H1 (cell line): Measurements from ENCODE around the gene RMND5B. TPM values are rescaled to one million over a fixed set of nuclear protein-coding genes. Genes with fewer than 3 reads are reported as not detected.

Experiments used
- BCL11A ChIP-seq, 2 experiments: IDR thresholded peaks; one replicate each; pipeline ENCODE4 v1.6.1; 2011; ENCODE audit warnings: low read depth in 2 of 2, low read length in 2 of 2, mild to moderate bottlenecking in 2 of 2
- BRCA1 ChIP-seq: IDR thresholded peaks from 2 replicates; pipeline ENCODE4 v1.6.1; 2012; ENCODE audit warnings: low read depth, low read length, improper control_type of control experiment
- CBX5 ChIP-seq: fragments of 300-800, 300-1000 bp; sonication (generic); IDR thresholded peaks from 2 replicates; pipeline ENCODE4 v1.7.1; 2016; ENCODE audit warnings: antibody characterized with exemption, low read length, low read depth
- CTBP2 ChIP-seq: IDR thresholded peaks from 2 replicates; pipeline ENCODE4 v1.7.0; 2011; ENCODE audit warnings: borderline replicate concordance, mild to moderate bottlenecking, moderate library complexity, mixed read lengths, low read length; ENCODE audit not compliant: insufficient read depth, insufficient read length
- EP300 ChIP-seq, 2 experiments: IDR thresholded peaks; 1 replicate in 1 of 2; 2 replicates in 1 of 2; pipeline ENCODE4 v1.6.1; 2011 to 2012; ENCODE audit warnings: low read depth in 2 of 2, low read length in 2 of 2, mild to moderate bottlenecking in 2 of 2, borderline replicate concordance in 1 of 2, inconsistent platforms in 1 of 2, moderate library complexity in 1 of 2
- EZH2 ChIP-seq: fragments of 200-600 bp; sonication (generic); IDR thresholded peaks from 2 replicates; pipeline ENCODE4 v1.7.1; 2012; ENCODE audit warnings: low read depth, mild to moderate bottlenecking, moderate library complexity, low read length, inconsistent platforms; ENCODE audit not compliant: severe bottlenecking
- GABPA ChIP-seq: IDR thresholded peaks from 2 replicates; pipeline ENCODE4 v1.6.1; 2011; ENCODE audit warnings: mild to moderate bottlenecking, low read length, moderate library complexity, borderline replicate concordance; ENCODE audit not compliant: insufficient read depth
- HDAC2 ChIP-seq, 2 experiments: fragments of 300-600 bp in 1 of 2; sonication (generic) in 1 of 2; IDR thresholded peaks; 2 replicates each; pipeline ENCODE4 v1.6.1; 2011 to 2012; ENCODE audit warnings: low read depth in 2 of 2, low read length in 2 of 2, mild to moderate bottlenecking in 2 of 2, moderate library complexity in 2 of 2, borderline replicate concordance in 1 of 2, inconsistent platforms in 1 of 2
- JUN ChIP-seq: IDR thresholded peaks from 2 replicates; pipeline ENCODE4 v1.6.1; 2011; ENCODE audit warnings: low read depth, mild to moderate bottlenecking, improper control_type of control experiment, low read length
- MAFK ChIP-seq: IDR thresholded peaks from 2 replicates; pipeline ENCODE4 v1.6.1; 2012; ENCODE audit warnings: low read depth, mild to moderate bottlenecking, improper control_type of control experiment, low read length
- PHF8 ChIP-seq: fragments of 200-600 bp; sonication (generic); conservative IDR thresholded peaks from 2 replicates; pipeline ENCODE4 v1.7.1; 2012; ENCODE audit warnings: low read depth, mild to moderate bottlenecking, inconsistent platforms, low read length, moderate library complexity
- POLR2A ChIP-seq, 2 experiments: IDR thresholded peaks; 1 replicate in 1 of 2; 2 replicates in 1 of 2; pipeline ENCODE4 v1.6.1; 2011; ENCODE audit warnings: low read depth in 2 of 2, low read length in 2 of 2, mild to moderate bottlenecking in 2 of 2; ENCODE audit errors: control extremely low read depth in 1 of 2
- RAD21 ChIP-seq, 2 experiments: IDR thresholded peaks in 1 of 2; conservative IDR thresholded peaks in 1 of 2; 2 replicates each; pipeline ENCODE4 v1.6.1; 2011; ENCODE audit warnings: low read depth in 2 of 2, low read length in 2 of 2, improper control_type of control experiment in 1 of 2, inconsistent platforms in 1 of 2, mild to moderate bottlenecking in 1 of 2, moderate library complexity in 1 of 2
- RNF2 ChIP-seq: fragments of 200-900, 300-1000 bp; sonication (generic); IDR thresholded peaks from 2 replicates; pipeline ENCODE4 v1.7.1; 2016; ENCODE audit warnings: borderline replicate concordance, low read depth, mild to moderate bottlenecking, antibody characterized with exemption, low read length; ENCODE audit not compliant: poor library complexity, severe bottlenecking; ENCODE audit errors: missing control alignments
- RXRA ChIP-seq: IDR thresholded peaks from 2 replicates; pipeline ENCODE4 v1.6.1; 2011; ENCODE audit warnings: low read depth, mild to moderate bottlenecking, low read length, moderate library complexity; ENCODE audit not compliant: insufficient read depth
- SAP30 ChIP-seq: fragments of 300-600 bp; sonication (generic); IDR thresholded peaks from 2 replicates; pipeline ENCODE4 v1.7.1; 2012; ENCODE audit warnings: low read length, moderate library complexity, mild to moderate bottlenecking, inconsistent platforms; ENCODE audit not compliant: insufficient read depth, insufficient replicate concordance
- SIX5 ChIP-seq: IDR thresholded peaks from 2 replicates; pipeline ENCODE4 v1.6.1; 2011; ENCODE audit warnings: mild to moderate bottlenecking, low read depth, low read length
- TAF1 ChIP-seq: IDR thresholded peaks from 2 replicates; pipeline ENCODE4 v1.6.1; 2011; ENCODE audit warnings: mild to moderate bottlenecking, low read depth, low read length
- TBP ChIP-seq: IDR thresholded peaks from 2 replicates; pipeline ENCODE4 v1.6.1; 2011; ENCODE audit warnings: low read depth, low read length, improper control_type of control experiment
- TCF12 ChIP-seq: IDR thresholded peaks from 2 replicates; pipeline ENCODE4 v1.6.1; 2011; ENCODE audit warnings: low read depth, mild to moderate bottlenecking, low read length
- TEAD4 ChIP-seq: IDR thresholded peaks from 2 replicates; pipeline ENCODE4 v1.6.1; 2012; ENCODE audit warnings: low read depth, low read length, inconsistent platforms, mixed read lengths
- polyA plus RNA-seq, 7 experiments: library from polyadenylated mRNA; depleted of rRNA in 3 of 7; stranded (reverse) in 5 of 7; unstranded in 2 of 7; fragments of >200 nt in 5 of 7; fragments of 200-250 nt in 2 of 7; gene quantifications; 1 replicate in 5 of 7; 2 replicates in 1 of 7; 4 replicates in 1 of 7; pipeline versions ENCODE4 v1.2.1 to v1.2.3, GENCODE V29; 2011 to 2013; ENCODE audit warnings: missing spikeins in 2 of 7, mixed read lengths in 2 of 7
- total RNA-seq: library from RNA; stranded (reverse); fragmentation: NEBNext Ultra II Directional; extraction: Animal tissue kit (Norgen Biotek cat#: 25700); gene quantifications from 2 replicates; pipeline ENCODE4 v1.2.1, GENCODE V29; 2021

RMND5B gene
- total and polyA plus RNA-seq, 2 of the 8 experiments (the other 6 are each of a cell fraction or from before 2014, with no cell fraction given): 75.9 to 90.2 TPM

DNA sequence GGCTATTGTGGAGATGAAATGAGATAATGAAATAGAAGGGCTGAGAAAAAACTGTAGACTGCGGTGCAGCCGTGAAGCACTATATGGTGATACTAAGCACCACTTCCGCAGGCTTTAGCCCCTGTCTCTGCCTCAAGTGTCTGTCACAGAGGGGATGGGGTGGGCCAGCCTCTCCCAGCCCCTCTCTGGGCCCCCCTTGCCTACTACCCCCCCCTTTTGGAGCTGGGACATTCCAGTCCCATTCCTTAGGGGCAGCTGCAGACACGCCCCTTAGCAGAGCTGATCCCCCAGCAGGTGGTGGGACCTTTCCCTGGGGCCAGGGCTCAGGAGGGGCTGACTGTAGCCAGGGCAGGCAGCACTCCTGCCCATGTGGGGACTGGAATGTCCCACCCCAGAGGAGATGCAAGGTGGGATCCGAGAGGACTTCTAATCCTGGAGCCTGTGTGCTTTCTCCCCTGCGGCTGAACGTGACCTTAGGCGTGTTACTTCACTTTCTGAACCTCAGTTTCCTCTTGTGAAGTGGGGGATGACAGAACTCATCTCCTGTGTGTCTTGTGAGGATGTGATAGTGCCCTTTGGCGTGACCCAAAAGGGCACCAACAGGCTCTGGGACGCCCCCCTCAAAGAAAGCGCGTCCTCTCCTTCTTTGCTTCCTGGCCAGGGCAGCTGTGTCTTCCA, 15.5 kb upstream of the RMND5B start (continued):
- TF ChIP-seq RAD21 (IDR thresholded peaks at IDR 0.05 in 1 of 2, conservative IDR thresholded peaks at IDR 0.05 in 1 of 2; ENCODE audit: low read depth in 2 of 2, low read length in 2 of 2) (peak in 1 of 2 experiments; percentile 7; a peak in 1 of 4 replicates), JUN (no peak), EZH2 (no peak), TBP (peak; percentile 54; the same call in 1 of the 2 replicates), BRCA1 (no peak), SIX5 (no peak), TAF1 (0 out of 2 replicates have a peak, but pooled peaks have one; percentile 34), HDAC2 (IDR thresholded peaks at IDR 0.05; ENCODE audit: borderline replicate concordance in 1 of 2, low read depth in 2 of 2, low read length in 2 of 2) (no peak), SAP30 (peak; percentile 18), EP300 (IDR thresholded peaks at IDR 0.05; ENCODE audit: borderline replicate concordance in 1 of 2, low read depth in 2 of 2, low read length in 2 of 2) (peak in 1 of 2 experiments; percentile 59; a peak in 1 of 3 replicates), CBX5 (no peak), TCF12 (0 out of 2 replicates have a peak, but pooled peaks have one; percentile 62), GABPA (no peak), POLR2A (IDR thresholded peaks at IDR 0.05; ENCODE audit: control extremely low read depth in 1 of 2, low read depth in 2 of 2, low read length in 2 of 2) (peak in 1 of 2 experiments; percentile 62; a peak in 2 of 3 replicates), MAFK (no peak), BCL11A (IDR thresholded peaks at IDR 0.05; ENCODE audit: low read depth in 2 of 2, low read length in 2 of 2) (no peak), TEAD4 (peak; percentile 87), PHF8 (no peak), CTBP2 (no peak), RXRA (no peak), RNF2 (no peak)
